SK-N-SH treated with all-trans-retinoic acid at 6 μM for 48 hours (cell line): ENCODE measurements around the gene STX18.

Source experiments
- ATAC-seq: fragments of 200-7000 bp; cut with Tn5 transposase; 3 replicates; pipeline ENCODE4 v1.9.1; 2020; ENCODE audit warnings: mild to moderate bottlenecking, moderate library complexity
- ARNTL ChIP-seq: fragments of 450-650 bp; formaldehyde crosslinking; IDR thresholded peaks from 2 replicates; pipeline ENCODE4 v1.5.0; 2020; ENCODE audit warnings: low read depth, mild to moderate bottlenecking, moderate library complexity, borderline replicate concordance
- BACH2 ChIP-seq: fragments of 250-450 bp; sonication (Bioruptor Pico); IDR thresholded peaks from 2 replicates; pipeline ENCODE4 v1.9.0; 2021; ENCODE audit warnings: mild to moderate bottlenecking, borderline replicate concordance
- CREB5 ChIP-seq: fragments of 250-450 bp; sonication (Bioruptor Pico); IDR thresholded peaks from 2 replicates; pipeline ENCODE4 v1.5.1; 2020; ENCODE audit warnings: low read depth, mild to moderate bottlenecking, moderate library complexity
- CSDC2 ChIP-seq: fragments of 250-450 bp; sonication (Bioruptor Pico); IDR thresholded peaks from 2 replicates; pipeline ENCODE4 v1.5.0; 2020; ENCODE audit warnings: mild to moderate bottlenecking, moderate library complexity
- ESRRG ChIP-seq: fragments of 250-450 bp; sonication (Bioruptor Pico); IDR thresholded peaks from 2 replicates; pipeline ENCODE4 v1.6.1; 2021; ENCODE audit warnings: mild to moderate bottlenecking
- GLIS3 ChIP-seq: fragments of 250-450 bp; sonication (Bioruptor Pico); IDR thresholded peaks from 2 replicates; pipeline ENCODE4 v1.5.0; 2020; ENCODE audit warnings: mild to moderate bottlenecking, moderate library complexity
- ISL1 ChIP-seq: fragments of 250-450 bp; sonication (Bioruptor Pico); IDR thresholded peaks from 2 replicates; pipeline ENCODE4 v2.1.2; 2022; ENCODE audit warnings: mild to moderate bottlenecking, moderate library complexity
- OSR1 ChIP-seq: fragments of 250-450 bp; sonication (Bioruptor Pico); IDR thresholded peaks from 2 replicates; pipeline ENCODE4 v1.8.0; 2022; ENCODE audit warnings: moderate library complexity, mild to moderate bottlenecking, inconsistent platforms
- PATZ1 ChIP-seq: fragments of 250-450 bp; sonication (Bioruptor Pico); IDR thresholded peaks from 2 replicates; pipeline ENCODE4 v1.8.0; 2020; ENCODE audit warnings: mild to moderate bottlenecking, moderate library complexity, borderline replicate concordance
- POU6F1 ChIP-seq: fragments of 250-450 bp; sonication (Bioruptor Pico); IDR thresholded peaks from 2 replicates; pipeline ENCODE4 v1.8.0; 2021; ENCODE audit warnings: low read depth, mild to moderate bottlenecking, moderate library complexity, borderline replicate concordance
- PPARA ChIP-seq: fragments of 250-450 bp; sonication (Bioruptor Pico); IDR thresholded peaks from 2 replicates; pipeline ENCODE4 v1.5.0; 2020; ENCODE audit warnings: mild to moderate bottlenecking, borderline replicate concordance
- RARB ChIP-seq: fragments of 250-450 bp; sonication (Bioruptor Pico); IDR thresholded peaks from 2 replicates; pipeline ENCODE4 v1.8.0; 2021; ENCODE audit warnings: mild to moderate bottlenecking, moderate library complexity
- TOX ChIP-seq: fragments of 250-450 bp; sonication (Bioruptor Pico); IDR thresholded peaks from 2 replicates; pipeline ENCODE4 v1.8.0; 2021; ENCODE audit warnings: mild to moderate bottlenecking, moderate library complexity, borderline replicate concordance
- ZC3H10 ChIP-seq: fragments of 250-450 bp; sonication (Bioruptor Pico); IDR thresholded peaks from 2 replicates; pipeline ENCODE4 v1.5.1; 2021; ENCODE audit warnings: mild to moderate bottlenecking, moderate library complexity
- ZFP3 ChIP-seq: fragments of 250-450 bp; sonication (Bioruptor Pico); IDR thresholded peaks from 2 replicates; pipeline ENCODE4 v1.5.0; 2020; ENCODE audit warnings: mild to moderate bottlenecking, moderate library complexity
- ZFP30 ChIP-seq: fragments of 450-650 bp; formaldehyde crosslinking; IDR thresholded peaks from 2 replicates; pipeline ENCODE4 v1.5.0; 2022; ENCODE audit warnings: mild to moderate bottlenecking, moderate library complexity
- ZNF565 ChIP-seq: fragments of 450-650 bp; formaldehyde crosslinking; conservative IDR thresholded peaks from 2 replicates; pipeline ENCODE4 v1.5.0; 2020; ENCODE audit warnings: low read depth, mild to moderate bottlenecking, moderate library complexity
- ZNF70 ChIP-seq: fragments of 450-650 bp; formaldehyde crosslinking; IDR thresholded peaks from 2 replicates; pipeline ENCODE4 v1.5.0; 2020; ENCODE audit warnings: mild to moderate bottlenecking, moderate library complexity
- ZNF8 ChIP-seq: fragments of 450-650 bp; formaldehyde crosslinking; IDR thresholded peaks from 2 replicates; pipeline ENCODE4 v1.5.0; 2020; ENCODE audit warnings: mild to moderate bottlenecking, moderate library complexity
- TF ChIP-seq, protein P1 (sequence below): fragments of 250-450 bp; sonication (Bioruptor Pico); IDR thresholded peaks from 2 replicates; pipeline ENCODE4 v1.5.1; 2021; ENCODE audit warnings: mild to moderate bottlenecking, moderate library complexity
- TF ChIP-seq, protein P2 (sequence below): fragments of 250-450 bp; sonication (Bioruptor Pico); IDR thresholded peaks from 2 replicates; pipeline ENCODE4 v1.5.0; 2020; ENCODE audit warnings: mild to moderate bottlenecking, moderate library complexity

Gene STX18

GRCh38 chr4:4496592-4497372 lies 45.1 kb downstream of the STX18 start:
- no peak for TF ChIP-seq ZNF565 (CRISPR knock-in tag)
- no peak for TF ChIP-seq ISL1 (CRISPR knock-in tag)
- TF ChIP-seq ZFP3 (CRISPR knock-in tag) = no peak
- no peak for TF ChIP-seq TOX (CRISPR knock-in tag)
- TF ChIP-seq GLIS3 (CRISPR knock-in tag) = no peak
- TF ChIP-seq PPARA (CRISPR knock-in tag) = no peak
- TF ChIP-seq ZNF8 (CRISPR knock-in tag) = no peak
- no peak for TF ChIP-seq POU6F1 (CRISPR knock-in tag)
- TF ChIP-seq ZNF70 (CRISPR knock-in tag) = no peak
- no peak for TF ChIP-seq ESRRG (CRISPR knock-in tag)
- no peak for TF ChIP-seq CSDC2 (CRISPR knock-in tag)
- TF ChIP-seq, protein P1, sequence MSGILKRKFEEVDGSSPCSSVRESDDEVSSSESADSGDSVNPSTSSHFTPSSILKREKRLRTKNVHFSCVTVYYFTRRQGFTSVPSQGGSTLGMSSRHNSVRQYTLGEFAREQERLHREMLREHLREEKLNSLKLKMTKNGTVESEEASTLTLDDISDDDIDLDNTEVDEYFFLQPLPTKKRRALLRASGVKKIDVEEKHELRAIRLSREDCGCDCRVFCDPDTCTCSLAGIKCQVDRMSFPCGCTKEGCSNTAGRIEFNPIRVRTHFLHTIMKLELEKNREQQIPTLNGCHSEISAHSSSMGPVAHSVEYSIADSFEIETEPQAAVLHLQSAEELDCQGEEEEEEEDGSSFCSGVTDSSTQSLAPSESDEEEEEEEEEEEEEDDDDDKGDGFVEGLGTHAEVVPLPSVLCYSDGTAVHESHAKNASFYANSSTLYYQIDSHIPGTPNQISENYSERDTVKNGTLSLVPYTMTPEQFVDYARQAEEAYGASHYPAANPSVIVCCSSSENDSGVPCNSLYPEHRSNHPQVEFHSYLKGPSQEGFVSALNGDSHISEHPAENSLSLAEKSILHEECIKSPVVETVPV (CRISPR knock-in tag) = no peak
- TF ChIP-seq PATZ1 (CRISPR knock-in tag) = no peak
- no peak for TF ChIP-seq OSR1
- TF ChIP-seq ZC3H10 = no peak
- no peak for TF ChIP-seq RARB (CRISPR knock-in tag)
- ATAC-seq = peak; percentile 57

DNA sequence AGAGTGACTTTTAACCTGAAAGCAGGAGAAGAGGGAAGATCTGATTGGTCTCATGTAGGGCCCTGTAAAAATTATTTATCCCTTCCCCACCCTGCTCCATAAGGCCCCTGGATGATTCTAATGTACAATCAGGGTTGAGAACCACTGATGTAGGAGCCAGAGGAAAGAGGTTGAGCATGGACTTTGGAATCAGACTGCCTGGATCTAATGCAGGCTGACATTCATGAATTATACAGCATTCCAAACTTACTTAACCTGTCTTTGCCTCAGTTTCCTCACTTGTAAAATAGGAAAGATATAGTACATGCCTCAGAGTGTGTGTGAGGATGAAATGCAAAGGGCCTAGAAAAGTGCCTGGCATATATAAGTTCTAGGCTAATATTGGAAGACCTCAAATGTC lies 47.0 kb downstream of the STX18 start:
- TF ChIP-seq BACH2 (CRISPR knock-in tag) = no peak
- TF ChIP-seq ARNTL (CRISPR knock-in tag) = no peak
- TF ChIP-seq CREB5 (CRISPR knock-in tag) = no peak
- TF ChIP-seq, protein P1 (CRISPR knock-in tag) = no peak
- no peak for TF ChIP-seq ZNF8 (CRISPR knock-in tag)
- TF ChIP-seq ZNF565 (CRISPR knock-in tag) = no peak
- TF ChIP-seq ZC3H10 = no peak
- TF ChIP-seq ZNF70 (CRISPR knock-in tag) = no peak
- TF ChIP-seq TOX (CRISPR knock-in tag) = no peak
- no peak for TF ChIP-seq POU6F1 (CRISPR knock-in tag)
- no peak for TF ChIP-seq ZFP30
- no peak for TF ChIP-seq GLIS3 (CRISPR knock-in tag)
- TF ChIP-seq PPARA (CRISPR knock-in tag) = no peak
- TF ChIP-seq, protein P2, sequence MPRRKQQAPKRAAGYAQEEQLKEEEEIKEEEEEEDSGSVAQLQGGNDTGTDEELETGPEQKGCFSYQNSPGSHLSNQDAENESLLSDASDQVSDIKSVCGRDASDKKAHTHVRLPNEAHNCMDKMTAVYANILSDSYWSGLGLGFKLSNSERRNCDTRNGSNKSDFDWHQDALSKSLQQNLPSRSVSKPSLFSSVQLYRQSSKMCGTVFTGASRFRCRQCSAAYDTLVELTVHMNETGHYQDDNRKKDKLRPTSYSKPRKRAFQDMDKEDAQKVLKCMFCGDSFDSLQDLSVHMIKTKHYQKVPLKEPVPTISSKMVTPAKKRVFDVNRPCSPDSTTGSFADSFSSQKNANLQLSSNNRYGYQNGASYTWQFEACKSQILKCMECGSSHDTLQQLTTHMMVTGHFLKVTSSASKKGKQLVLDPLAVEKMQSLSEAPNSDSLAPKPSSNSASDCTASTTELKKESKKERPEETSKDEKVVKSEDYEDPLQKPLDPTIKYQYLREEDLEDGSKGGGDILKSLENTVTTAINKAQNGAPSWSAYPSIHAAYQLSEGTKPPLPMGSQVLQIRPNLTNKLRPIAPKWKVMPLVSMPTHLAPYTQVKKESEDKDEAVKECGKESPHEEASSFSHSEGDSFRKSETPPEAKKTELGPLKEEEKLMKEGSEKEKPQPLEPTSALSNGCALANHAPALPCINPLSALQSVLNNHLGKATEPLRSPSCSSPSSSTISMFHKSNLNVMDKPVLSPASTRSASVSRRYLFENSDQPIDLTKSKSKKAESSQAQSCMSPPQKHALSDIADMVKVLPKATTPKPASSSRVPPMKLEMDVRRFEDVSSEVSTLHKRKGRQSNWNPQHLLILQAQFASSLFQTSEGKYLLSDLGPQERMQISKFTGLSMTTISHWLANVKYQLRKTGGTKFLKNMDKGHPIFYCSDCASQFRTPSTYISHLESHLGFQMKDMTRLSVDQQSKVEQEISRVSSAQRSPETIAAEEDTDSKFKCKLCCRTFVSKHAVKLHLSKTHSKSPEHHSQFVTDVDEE (CRISPR knock-in tag) = no peak
- TF ChIP-seq ISL1 (CRISPR knock-in tag) = no peak
- no peak for TF ChIP-seq CSDC2 (CRISPR knock-in tag)
- TF ChIP-seq ZFP3 (CRISPR knock-in tag) = no peak
- no peak for ATAC-seq
